Esophagus muscularis mucosa (tissue), 4 donors: ENCODE measurements around the gene HTRA1.

ENCODE experiments used
- EP300 ChIP-seq: sonication (generic); formaldehyde crosslinking; IDR thresholded peaks from one replicate; pipeline ENCODE4 v1.6.1; 2017; ENCODE audit warnings: antibody characterized with exemption
- POLR2A ChIP-seq: fragments of 450-650 bp; IDR thresholded peaks from one replicate; pipeline ENCODE4 v1.6.1; 2017; ENCODE audit warnings: antibody characterized with exemption, moderate library complexity, mild to moderate bottlenecking, low read depth
- POLR2AphosphoS5 ChIP-seq, 2 donors: sonication (generic); formaldehyde crosslinking; IDR thresholded peaks; one replicate each; pipeline ENCODE4 v1.6.1; 2017; ENCODE audit warnings: antibody characterized with exemption in 2 of 2
- TF ChIP-seq, protein P1 (sequence below), 3 experiments: fragments of 200-600 bp in 2 of 3; fragments of 450-650 bp in 1 of 3; sonication (generic) in 2 of 3; IDR thresholded peaks; one replicate each; pipeline ENCODE4 v1.5.1; 2017 to 2019; ENCODE audit warnings: antibody characterized with exemption in 3 of 3, mild to moderate bottlenecking in 2 of 3, moderate library complexity in 1 of 3

DNA sequence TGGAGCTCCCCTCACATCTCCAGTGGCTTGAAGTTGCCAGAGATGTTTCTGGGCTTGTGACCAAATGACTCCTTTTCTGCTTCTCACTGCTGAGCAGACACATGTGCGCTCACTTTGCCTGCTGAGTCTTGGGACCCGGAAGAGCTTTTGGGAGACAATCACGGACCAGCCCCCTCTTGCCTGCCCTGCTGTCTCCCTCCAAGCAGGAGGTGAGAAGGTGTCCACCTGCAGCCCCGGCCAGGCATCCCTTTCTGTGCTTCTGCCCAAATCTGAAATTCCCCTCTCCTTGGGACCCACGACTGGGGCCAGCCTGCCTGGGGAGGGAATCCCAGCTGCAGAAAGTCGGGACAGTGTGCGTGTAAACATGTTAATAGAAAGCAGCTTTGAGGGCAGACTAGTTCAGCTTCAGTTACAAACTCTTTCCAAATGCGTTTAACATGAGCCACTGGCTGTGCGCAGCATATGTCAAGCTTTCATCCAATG is 31.7 kb downstream of the HTRA1 start:
- TF ChIP-seq, protein P1, sequence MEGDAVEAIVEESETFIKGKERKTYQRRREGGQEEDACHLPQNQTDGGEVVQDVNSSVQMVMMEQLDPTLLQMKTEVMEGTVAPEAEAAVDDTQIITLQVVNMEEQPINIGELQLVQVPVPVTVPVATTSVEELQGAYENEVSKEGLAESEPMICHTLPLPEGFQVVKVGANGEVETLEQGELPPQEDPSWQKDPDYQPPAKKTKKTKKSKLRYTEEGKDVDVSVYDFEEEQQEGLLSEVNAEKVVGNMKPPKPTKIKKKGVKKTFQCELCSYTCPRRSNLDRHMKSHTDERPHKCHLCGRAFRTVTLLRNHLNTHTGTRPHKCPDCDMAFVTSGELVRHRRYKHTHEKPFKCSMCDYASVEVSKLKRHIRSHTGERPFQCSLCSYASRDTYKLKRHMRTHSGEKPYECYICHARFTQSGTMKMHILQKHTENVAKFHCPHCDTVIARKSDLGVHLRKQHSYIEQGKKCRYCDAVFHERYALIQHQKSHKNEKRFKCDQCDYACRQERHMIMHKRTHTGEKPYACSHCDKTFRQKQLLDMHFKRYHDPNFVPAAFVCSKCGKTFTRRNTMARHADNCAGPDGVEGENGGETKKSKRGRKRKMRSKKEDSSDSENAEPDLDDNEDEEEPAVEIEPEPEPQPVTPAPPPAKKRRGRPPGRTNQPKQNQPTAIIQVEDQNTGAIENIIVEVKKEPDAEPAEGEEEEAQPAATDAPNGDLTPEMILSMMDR (IDR thresholded peaks at IDR 0.05): no peak
- TF ChIP-seq POLR2AphosphoS5 (IDR thresholded peaks at IDR 0.05) (peak in 1 of 2 donors; percentile 69), EP300 (no peak), POLR2A (no peak)
